HL-60 (cell line): Measurements from ENCODE around the gene DENND1A.

Experiments used
- CTCF ChIP-seq: IDR thresholded peaks from one replicate; pipeline ENCODE4 v1.5.1; 2011; ENCODE audit warnings: low read length, control low read depth, inconsistent platforms; ENCODE audit not compliant: insufficient read depth
- GABPA ChIP-seq: IDR thresholded peaks from 2 replicates; pipeline ENCODE4 v1.6.1; 2012; ENCODE audit warnings: low read depth
- POLR2AphosphoS5 ChIP-seq: IDR thresholded peaks from 2 replicates; pipeline ENCODE4 v1.6.1; 2012; ENCODE audit warnings: low read depth
- REST ChIP-seq: IDR thresholded peaks from 2 replicates; pipeline ENCODE4 v1.6.1; 2012; ENCODE audit warnings: low read depth; ENCODE audit not compliant: insufficient replicate concordance
- SPI1 ChIP-seq: IDR thresholded peaks from 2 replicates; pipeline ENCODE4 v1.6.1; 2012; ENCODE audit warnings: low read depth, mild to moderate bottlenecking, borderline replicate concordance

GRCh38 chr9:123484130-123484529 is 445.8 kb downstream of the DENND1A start:
- no peak for TF ChIP-seq REST
- TF ChIP-seq CTCF = no peak
- TF ChIP-seq POLR2AphosphoS5 = no peak
- TF ChIP-seq GABPA = no peak
- no peak for TF ChIP-seq SPI1
